GM19372 (cell line): ENCODE data around the gene EPO.

Experiments used
- ATAC-seq: cut with Tn5 transposase; IDR thresholded peaks from one replicate; pipeline ENCODE4 v1.9.1; 2021; ENCODE audit warnings: mild to moderate bottlenecking, low read depth, moderate library complexity; ENCODE audit not compliant: unreplicated experiment

EPO gene

DNA sequence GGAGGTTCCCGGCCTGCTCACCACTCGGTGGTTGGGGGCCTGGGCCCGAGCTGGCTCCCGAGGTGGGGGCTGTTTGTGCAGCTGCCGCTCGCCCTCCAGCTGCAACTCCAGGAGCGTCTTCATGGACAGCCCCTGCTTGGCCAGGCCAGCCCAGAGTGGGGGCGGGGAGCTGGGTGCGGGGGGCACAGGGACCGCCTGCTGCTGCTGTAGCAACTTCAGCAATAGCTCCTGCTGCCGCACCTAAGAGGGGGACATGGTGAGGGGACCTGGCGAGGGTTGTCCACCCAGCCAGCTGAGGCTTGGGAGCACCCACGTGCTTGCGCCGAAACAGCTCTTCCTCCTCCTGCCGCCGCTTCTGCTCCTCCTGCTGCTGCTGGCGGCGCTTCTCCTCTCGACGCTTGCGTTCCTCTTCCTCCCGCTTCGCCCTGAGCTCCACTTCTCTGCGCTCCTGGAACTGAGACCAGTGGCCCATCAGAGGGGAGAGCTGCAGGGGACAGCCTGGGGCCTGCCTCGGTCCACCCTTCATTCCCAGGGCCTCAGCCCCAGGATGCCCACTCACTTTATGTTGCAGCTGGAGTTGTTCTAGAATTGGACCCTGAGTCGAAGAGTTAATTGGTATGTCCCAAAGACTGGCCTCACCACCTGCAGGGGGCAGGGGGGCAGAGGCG, 37.1 kb upstream of the EPO start:
- no peak for ATAC-seq

DNA sequence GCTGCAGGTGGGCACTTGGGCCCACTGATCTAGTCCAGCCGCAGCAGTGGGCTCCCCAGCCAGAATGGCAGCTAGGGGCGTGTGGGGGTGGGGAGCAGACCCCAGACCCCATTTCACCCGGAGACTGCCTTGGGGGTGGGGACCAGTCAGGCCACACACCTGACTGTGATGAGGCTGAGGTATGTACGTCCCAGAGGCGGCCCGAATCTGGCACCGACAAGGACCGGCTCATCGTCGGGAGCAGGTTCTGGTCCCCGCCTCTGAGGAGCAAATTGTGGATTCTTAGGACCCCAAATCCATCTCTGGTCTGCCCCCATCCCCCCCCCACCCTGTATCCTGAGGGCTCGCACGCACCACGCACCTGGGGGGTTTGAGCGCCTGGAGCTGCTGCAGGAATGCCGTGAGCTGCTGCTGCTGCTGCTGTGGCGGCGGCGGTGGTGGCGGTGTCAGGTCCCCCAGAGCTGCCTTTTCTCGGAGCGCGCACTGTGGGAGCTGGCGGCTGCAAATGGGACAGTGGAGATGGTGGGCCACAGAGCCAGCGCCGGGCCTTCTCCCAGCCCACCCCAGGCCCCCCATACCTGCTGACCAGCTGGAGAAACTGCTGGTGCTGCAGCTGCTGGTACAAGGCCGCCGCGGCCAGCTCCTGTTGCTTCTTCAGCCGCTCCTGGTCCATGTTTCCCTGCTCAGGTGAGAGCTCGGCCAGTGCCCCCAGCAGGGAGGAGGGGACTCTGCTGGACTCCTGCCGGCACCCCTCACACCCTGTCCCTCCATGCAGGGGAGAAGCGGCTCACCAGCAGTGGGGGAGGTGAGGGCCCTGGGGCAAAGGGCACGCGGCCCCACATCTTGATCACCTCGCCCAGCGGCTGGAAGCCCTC, 36.4 kb upstream of the EPO start:
- ATAC-seq, result no peak

DNA sequence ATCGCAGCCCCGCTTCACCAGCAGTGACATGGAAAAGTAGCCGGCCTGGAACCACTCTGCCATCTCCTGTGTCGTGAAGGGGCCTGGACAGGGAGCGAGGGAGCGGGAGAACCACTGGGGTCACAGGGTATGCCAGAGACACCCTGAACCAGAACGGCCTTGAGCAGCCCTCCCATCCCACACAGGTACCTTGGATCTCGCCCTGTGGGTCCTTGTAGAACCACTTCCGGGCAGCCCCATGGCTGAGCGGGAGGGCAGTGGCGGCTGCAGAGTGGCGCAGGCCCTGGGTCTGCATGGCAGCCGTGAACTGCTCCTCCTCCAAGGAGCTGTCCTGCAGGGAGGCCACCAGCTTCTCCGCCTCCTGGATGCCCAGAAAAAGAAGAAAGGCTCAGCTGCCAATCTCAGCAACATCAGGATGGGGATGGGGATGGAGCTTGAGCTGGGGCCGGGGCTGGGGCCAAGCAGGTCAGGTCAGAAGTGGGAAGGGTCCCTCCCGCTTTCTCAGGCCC, 35.7 kb upstream of the EPO start:
- ATAC-seq, result no peak

DNA sequence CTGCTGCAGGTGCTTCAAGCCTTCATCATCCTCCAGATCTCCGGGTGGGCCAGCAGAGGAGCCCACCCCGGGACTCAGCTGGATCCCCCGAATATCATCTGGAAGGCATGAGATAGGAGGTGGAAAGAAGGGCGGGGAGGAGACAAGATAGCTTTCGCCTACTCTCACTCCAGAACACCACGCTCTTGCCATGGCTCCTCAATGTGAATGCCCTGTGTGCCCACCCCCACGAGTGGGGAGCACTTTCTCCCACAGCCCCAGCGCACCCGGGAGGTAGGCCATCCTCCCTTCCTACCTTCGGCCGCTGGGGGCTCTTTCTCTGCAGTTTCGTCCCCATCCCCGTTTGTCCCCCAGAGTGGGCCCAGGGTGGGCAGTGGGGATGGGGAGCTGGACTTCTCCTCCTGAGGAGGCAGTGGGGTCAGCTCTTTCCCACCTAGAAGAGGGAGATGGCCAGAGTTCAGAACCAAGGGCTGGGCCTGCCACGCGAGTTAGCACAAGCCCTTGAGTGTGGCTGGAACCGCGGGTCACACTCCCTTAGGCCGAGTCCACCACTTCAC, 35.1 kb upstream of the EPO start:
- ATAC-seq, result no peak

DNA sequence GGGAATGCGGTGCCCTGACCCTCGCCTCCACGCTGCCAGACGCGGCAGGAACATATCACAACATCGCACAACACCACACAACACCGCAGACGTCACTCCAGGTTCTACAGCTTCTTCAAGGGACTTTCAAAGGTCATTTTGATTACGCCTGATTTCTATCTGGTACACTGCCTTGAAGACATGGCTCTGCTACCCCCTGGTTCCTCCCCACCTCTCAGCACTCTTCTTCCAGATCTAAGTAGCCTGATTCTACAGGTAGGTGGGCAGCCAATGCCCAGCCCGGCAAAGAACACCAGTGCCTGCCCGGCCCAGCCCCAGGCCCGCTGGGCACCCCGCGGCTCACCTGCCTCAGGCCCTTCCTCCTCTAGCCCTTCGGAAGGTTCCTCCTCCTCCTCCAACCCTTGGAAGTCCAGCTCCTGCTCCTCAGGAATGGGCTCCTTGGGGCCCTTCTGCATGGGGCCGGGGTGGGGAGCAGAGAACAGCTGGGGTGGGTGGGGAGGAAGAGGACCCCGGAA, 34.6 kb upstream of the EPO start:
- ATAC-seq, result no peak

DNA sequence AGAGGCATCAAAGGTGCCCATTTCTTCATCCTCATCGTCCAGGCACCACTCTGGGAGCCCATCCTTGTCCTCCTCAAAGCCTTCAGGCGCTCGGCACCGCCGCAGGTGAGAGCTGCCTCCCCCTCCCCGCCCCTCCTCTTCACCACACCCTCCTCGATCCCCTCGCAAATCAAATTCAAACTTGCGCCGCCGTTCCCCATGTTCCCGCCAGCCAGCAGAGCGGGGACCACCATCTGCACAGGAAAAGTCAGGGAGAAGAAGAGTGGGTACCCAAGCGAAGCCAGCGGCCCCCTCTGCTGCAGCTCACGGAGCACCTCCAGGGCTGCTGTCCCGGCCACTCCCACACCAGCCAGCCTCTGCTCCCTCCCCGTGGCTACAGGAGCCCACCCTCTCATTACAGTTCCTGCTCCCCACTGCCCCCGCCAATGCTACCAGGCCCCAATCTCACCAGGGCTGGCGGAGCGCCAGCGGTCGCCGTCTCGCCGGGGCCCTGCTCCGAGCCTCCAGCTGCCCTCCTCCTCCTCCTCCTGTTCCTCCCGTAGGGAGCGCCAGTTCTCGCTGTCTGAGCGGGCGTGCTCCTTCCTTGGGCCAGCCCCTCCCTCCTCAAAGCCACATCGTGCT, 34.0 kb upstream of the EPO start:
- ATAC-seq, result no peak

DNA sequence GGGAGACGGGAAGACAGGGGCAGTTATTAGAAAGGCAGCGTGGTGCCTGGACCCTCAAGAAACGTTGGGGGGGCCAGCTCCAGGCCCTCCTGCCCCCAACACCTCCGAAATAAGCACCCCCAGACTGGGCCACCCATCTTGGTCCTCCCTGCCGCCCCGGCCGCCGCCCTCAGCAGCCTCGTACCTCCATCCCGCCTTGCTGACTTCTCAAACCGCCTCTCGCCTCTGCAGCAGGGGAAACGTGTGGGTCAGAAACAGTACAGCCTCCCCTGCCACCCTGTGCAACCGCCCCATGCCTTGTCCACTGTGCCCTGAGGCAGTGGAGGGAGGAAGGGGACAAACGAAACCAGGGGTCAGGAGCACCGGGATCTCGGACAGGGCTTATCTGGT, 33.5 kb upstream of the EPO start:
- ATAC-seq, result no peak

DNA sequence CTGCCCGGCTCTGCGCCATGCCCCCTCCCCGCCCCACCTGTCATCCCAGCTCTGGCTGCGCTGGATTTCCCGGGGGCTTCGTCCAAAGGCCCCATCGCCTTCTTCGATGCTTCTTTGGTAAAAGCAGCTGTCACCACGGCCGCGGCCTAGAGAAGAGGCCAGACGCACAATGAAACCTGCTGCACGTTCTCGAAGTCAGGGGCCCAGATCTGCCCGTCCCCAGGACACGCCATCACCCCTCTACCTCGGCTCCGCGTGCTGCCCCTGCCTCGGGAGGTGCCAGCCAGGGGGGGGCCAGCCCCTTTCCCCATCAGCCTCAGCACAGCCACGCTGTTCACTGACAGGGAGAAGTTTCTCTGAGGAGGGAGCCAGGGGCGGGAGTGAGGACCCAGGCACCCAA, 33.0 kb upstream of the EPO start:
- ATAC-seq, result no peak

DNA sequence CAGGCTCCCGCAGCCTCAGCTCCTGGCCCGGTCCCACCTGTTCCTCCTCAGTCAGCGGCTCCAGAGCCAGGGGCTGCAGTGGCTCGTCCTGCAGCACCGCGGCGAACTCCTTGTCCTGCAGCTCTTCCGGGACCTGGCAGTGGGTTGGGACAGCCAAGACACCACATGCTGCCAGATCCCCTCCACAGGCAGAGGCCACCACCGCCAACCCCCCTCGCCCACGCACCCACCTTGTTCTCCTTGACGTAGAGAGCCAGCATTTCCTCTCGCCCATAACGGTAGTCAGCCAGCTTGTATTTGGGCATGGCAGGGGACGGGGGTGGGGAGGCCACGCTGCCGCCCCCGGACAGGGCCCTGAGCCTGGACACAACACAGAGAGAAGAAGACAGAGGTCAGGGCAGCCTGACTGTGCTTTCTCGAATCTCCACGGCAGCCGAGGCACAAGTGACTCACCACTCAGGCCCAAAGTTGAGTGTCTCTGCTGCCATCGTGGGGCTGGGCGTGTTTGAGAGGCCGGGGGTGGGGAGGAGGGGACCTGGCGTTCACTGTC, 32.4 kb upstream of the EPO start:
- ATAC-seq, result no peak

DNA sequence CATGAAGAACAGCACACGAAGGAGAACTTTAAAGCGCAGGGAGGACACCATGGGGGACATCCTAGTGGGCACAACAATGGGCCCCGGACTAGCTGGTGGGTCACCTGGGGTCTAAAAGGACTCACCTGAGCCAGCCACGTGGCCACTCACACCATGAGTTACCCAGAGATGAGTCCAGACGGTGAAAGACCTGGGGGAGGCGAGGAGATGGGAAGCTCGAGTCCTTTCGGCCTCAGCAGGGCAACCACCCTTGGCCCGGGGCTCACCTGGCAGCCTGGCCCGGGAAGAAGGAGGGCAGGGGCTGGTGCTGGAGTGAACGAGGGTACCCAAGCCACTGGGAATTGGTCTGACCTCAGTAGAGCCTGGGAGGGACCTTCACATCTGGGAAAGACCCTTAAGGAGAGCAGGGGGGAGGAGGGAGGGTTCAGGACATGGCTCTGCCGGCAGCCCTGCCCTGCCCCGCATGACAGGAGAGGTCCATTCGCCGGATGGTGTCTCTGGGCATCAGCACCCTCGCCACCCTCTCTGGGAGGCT, 31.9 kb upstream of the EPO start:
- no peak for ATAC-seq

DNA sequence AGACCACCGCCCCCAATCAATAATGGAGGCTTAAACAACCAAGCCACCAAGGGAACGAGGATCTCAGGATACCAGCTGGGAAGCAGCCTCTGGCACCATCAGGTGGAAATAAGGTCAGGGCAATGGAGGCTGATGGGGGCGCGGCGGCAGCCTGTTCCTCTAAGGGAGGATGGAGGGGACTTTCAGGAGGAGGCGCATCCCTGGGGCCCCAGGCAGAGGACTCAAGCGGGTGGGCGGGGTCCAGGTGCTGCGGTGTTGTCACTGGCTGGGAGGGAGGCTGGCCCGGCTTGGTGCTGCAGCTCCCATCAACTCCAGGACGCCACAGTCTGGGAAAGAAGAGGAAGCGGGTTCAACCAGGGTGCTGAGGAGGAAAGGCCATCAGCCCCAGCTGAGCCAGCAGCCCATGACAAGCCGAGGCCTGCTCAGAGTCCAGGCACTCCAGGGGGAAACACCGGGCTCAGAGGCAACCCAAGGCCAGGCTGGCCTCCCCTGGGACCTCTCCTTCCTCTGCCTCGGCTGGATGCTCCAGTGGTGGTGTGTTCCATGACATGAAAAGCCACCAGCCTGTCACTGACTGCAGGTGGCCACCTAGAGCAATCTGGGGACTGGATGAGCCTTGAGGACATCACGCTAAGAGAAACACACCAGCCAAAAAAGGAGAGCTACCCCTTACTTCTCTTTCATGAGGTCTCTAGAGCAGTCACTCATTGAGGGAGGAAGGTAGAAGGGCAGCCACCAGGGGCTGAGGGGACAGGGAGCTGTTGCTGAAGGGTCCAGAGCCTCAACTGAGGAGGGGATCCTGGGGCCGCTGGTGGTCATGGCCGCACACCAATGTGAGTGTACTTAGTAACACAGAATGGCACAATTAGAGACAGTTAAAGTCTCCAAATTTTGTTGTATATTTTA, 30.8 kb upstream of the EPO start:
- ATAC-seq, result no peak

DNA sequence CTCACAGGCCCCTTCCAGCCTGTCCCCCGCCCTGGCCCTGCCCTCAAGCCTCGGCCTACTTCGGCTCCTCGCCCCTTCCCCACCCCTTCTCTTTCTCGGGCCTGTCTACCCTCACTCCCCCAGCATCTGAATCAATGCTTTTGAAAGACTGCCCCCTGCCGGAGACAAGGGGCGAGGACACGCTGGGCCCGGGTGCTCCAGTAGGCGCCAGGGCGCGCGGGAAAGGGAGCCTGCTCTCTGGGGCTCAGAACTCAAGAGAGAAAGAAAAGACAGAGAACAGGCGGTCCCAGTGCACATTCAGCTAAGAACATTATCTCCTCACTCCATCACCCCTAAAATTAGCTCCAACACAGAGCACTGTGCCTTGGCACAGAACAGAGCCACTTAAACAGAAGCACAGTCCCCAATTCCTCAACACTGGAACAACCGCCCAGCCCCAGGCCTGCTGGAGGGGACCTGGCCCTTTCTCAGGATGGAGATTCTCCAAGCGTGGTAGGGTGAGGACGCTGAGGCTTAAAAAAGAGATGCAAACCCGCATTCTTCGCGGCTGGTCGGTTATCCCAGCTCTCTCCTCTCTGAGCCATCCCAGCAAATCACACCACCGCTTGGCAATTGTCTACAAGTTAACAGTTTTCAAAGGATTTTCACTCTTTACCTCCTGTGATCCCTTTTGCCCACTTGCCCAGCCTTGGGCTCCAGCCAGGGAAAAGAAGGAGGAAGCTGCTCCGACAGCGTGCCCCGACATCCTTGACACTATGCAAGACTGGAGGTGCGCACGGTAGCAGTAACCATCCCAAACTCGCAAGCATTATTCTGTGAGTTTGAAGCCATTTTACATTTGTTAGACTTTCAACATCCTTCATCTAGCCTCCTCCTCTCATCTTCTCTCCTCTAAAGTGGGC, 28.3 kb upstream of the EPO start:
- peak; percentile 38 for ATAC-seq

DNA sequence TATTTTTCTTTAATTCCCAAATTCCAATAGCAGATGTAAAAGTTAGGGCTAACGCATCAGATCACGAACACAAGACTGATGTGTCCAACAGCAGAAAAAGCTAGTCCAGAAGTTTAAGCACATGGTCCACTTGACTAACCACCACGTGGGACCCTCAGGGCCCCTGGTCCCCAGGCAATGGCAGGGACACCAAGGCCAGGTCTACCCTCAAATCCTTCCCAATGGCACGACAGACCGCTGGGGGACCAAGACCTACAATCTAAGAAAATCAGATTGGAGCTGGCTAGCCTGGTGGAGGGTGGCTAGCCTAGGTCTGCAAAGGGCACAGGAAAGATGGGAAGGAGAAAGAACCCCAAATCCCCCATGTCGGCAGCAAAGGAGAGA, 27.7 kb upstream of the EPO start:
- ATAC-seq, result no peak

DNA sequence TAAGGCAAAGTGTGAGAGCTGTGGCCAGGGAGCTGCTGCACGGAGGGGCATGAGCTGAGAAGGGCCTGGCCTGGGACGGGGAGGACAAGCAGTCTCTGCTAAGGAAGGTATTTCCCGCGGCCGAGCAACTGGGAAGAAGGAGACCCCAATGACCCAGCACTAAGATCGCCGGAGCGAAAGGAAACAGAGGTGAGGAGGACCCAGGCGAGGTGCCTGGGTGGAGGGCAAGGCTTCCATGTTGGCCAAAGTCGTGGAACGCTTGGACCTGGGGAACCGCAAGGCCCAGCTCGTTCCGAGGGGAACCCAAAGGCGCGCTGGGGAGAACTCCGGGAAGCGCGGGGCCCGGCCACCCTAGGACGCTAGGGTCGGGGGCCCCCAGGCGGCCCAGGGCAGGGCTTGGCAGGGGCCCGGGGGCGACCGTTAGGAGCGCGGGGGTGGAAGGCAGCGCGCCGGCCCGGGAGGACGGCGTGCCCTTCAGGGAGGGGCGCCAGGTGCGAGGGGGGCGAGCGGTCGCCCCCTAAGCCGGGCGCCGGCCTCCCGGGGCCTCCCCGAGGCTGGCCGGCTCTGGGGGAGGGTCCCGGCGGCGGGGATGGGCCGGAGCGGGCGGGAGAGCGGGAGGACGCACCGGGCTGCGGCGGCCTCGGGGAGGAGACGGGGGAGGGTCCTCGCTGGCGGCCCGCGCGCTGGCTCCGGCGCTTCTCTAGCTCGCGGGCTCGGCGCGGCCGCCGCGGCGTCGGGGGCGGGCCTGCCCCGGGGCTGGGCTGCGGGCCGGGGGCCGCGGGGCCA, 26.8 kb upstream of the EPO start:
- ATAC-seq, result peak; percentile 30

DNA sequence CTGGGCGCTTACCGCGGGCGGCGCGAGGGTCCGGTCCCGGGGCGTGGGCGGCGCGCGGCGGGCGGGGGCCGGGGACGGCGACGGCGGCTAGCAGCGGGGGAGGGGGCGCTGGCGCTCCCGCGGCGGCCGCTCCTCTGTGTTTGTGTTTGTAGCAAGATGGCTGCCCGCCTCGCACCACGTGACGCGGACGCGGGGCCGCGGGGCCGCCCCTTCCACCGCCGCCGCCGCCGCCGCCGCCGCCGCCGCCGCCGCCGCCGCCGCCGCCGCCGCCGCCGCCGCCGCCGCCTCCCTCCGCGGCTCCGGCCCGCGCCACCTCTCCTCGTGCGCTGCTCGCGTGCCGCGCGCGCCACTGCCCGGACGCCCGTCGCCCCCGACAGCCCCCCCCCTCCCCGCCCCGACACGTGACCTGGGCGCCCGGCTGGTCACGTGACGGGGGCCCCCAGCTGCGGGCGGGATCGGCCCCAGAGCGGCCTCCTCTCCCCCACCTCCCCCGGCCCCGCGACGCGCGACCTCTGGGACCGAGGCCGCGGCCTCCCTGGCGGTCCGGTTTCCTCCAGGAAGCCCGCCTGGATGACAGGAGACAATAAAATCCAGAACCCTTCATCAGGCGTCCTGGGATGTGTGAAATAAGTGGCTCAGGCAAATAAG, 26.0 kb upstream of the EPO start, which contains the start of gene GIGYF1:
TSS of gene GIGYF1 (minus strand) at position 153 of the 648 bp plus-strand sequence. CDS start 6,012 bp downstream, outside the sequence.
- peak; percentile 48 for ATAC-seq

DNA sequence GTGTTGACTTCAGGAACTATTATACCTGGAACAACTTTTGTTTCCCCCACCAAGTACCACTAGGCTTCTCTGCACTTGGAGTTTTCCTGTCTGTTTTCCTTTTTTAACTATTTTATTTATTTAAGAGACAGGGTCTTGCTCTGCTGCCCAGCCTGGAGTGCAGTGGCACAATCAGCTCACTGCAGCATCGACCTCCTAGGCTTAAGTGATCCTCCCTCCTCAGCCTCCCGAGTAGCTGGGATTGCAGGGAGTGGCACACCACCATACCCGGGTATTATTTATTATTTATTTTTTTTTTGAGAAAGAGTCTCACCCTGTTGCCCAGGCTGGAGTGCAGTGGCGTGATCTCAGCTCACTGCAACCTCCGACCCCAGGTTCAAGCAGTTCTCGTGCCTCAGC, 24.1 kb upstream of the EPO start:
- ATAC-seq, result no peak

DNA sequence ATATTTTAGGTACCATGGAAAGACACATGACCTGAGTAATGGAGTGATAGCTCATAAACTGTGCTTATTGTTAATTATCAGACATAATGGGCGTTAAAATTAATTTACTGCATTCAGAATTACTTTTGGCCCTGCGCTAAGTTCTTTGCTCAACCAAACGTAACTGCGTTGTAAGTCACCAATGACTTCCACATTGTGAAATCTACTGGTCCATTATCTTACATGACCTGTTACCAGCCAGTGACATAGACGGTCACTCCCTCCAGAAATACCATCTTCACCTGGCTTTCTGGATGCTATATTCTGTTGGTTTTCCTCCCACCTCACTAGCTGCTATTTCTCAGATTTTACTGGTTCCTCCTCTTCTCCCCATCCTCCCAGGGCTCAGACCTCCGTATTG, 21.2 kb upstream of the EPO start:
- ATAC-seq, result no peak
